Measurements from ENCODE around the gene KLHL11.

DNA sequence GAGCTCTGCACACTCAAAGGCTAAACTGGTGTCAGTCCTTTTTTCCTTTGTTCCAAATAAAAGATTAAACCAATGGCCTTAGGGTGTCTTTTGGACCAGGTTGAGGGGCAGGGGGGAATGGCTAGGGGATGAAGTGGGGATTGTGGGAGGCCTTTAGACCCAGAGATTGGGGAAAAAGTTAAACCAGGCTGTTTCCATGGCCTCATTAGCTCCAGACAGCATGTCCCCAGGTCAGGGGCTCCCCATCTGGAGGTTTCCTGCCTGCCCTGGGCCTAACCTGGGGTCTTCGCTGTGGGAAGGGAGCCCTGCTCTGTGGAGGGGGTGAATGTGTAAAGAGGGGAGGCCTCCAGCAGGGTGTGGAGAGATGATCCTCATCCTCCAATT, 42.1 kb downstream of the KLHL11 start:
- TF ChIP-seq, protein P1, sequence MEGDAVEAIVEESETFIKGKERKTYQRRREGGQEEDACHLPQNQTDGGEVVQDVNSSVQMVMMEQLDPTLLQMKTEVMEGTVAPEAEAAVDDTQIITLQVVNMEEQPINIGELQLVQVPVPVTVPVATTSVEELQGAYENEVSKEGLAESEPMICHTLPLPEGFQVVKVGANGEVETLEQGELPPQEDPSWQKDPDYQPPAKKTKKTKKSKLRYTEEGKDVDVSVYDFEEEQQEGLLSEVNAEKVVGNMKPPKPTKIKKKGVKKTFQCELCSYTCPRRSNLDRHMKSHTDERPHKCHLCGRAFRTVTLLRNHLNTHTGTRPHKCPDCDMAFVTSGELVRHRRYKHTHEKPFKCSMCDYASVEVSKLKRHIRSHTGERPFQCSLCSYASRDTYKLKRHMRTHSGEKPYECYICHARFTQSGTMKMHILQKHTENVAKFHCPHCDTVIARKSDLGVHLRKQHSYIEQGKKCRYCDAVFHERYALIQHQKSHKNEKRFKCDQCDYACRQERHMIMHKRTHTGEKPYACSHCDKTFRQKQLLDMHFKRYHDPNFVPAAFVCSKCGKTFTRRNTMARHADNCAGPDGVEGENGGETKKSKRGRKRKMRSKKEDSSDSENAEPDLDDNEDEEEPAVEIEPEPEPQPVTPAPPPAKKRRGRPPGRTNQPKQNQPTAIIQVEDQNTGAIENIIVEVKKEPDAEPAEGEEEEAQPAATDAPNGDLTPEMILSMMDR (optimal IDR thresholded peaks at IDR 0.05 in 1 of 3, IDR thresholded peaks at IDR 0.05 in 1 of 3, conservative IDR thresholded peaks at IDR 0.05 in 1 of 3; ENCODE audit: extremely low read depth in 1 of 3, insufficient read depth in 2 of 3, low read length in 3 of 3): no peak
- TF ChIP-seq EZH2 (IDR thresholded peaks at IDR 0.05; ENCODE audit: low read length): no peak

Data from keratinocyte (primary cell).